ENCODE data around the gene CACNA1C.

DNA sequence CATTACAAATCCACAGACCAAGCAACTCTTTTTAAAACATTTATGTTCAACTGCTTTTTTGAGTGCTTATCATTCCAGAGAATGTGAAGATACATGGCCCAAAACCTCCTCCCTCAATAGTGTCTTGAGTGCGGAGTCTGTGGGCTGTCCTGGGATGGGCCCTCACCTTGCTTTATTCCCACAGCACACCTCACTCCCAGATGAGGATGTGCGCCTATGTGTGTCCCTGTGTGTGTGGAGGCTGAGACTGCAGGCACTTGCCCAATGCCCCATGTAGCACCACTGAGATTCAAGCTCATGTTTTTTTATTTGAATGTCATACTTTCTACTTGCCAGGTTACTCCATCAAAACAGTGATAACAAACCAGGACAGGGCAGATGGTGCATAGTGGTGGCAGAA, 291.7 kb downstream of the CACNA1C start:
- TF ChIP-seq, protein P1, sequence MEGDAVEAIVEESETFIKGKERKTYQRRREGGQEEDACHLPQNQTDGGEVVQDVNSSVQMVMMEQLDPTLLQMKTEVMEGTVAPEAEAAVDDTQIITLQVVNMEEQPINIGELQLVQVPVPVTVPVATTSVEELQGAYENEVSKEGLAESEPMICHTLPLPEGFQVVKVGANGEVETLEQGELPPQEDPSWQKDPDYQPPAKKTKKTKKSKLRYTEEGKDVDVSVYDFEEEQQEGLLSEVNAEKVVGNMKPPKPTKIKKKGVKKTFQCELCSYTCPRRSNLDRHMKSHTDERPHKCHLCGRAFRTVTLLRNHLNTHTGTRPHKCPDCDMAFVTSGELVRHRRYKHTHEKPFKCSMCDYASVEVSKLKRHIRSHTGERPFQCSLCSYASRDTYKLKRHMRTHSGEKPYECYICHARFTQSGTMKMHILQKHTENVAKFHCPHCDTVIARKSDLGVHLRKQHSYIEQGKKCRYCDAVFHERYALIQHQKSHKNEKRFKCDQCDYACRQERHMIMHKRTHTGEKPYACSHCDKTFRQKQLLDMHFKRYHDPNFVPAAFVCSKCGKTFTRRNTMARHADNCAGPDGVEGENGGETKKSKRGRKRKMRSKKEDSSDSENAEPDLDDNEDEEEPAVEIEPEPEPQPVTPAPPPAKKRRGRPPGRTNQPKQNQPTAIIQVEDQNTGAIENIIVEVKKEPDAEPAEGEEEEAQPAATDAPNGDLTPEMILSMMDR (IDR thresholded peaks at IDR 0.05): no peak
- no peak for TF ChIP-seq POLR2A (IDR thresholded peaks at IDR 0.05)
